OCI-M2 (cell line): ENCODE measurements around the gene IL1RAPL2.
"Not testable (repeated sequence)": the region's sequence is repeated elsewhere in the genome, so short reads cannot be mapped to it uniquely, and the experiment has no call there.

Experiments
- DNase-seq: peaks from one replicate; lab custom pipeline; 2025; ENCODE audit not compliant: unreplicated experiment; lab: John Stamatoyannopoulos, UW

IL1RAPL2 gene

DNA sequence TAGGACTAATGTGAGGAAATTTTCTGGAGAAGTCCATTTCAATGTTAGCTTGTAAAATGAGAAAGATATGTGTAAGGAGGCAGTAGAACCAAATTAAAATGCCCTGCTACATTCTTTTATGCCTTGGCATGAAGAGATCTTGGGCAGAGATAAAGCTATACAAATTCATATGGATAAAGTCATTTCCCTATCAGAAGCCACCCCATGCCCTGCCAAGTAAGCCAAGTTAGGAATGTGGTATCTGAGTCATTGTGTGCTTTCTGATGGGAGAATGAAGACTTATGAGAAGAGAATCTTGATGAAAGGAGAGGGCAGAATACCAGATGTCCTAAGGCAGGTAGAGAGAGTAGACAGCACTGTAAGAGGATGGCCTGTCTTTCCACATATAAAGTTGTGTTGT, 570.8 kb downstream of the IL1RAPL2 start:
- DNase-seq = no peak

GRCh38 chrX:105150036-105150435, 584.0 kb downstream of the IL1RAPL2 start:
- DNase-seq = no peak

DNA sequence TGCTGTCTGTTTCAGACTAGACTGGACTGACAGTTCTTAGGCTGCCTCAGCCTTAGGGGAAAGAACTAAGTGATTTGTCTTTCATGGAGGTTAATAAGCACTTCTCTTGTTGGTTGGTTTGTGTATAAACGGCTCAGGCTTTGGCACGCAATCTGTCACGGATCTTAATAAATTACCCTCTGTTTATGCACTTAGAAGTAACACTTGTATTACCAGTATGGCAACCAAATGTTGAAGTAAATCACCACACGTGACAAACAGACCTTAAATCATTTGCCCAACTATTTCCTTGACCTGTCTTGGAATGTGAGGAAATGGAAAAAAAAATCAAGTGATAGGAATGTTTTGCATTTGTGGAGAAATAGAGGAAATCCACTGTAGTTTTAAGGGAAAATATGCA, 584.6 kb downstream of the IL1RAPL2 start:
- no peak for DNase-seq

GRCh38 chrX:105167233-105167632, 601.2 kb downstream of the IL1RAPL2 start:
- no peak for DNase-seq

DNA sequence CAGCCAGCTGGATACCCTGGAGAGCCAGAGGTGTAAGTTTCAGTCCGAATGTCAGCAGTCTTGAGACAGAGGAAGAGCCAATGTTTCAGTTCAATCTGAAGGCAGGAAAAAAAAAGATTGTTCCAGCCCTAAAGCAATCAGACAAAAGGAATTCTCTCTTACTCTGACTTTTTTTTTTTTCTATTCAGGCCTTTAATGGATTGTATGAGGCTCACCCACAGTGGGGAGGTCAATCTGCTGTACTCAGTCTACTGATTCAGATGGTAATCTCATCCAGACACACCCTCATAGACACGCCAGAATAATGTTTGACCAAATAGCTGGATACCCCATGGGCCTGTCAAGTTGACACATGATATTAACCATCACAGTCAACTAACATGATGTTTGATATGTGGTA, 602.6 kb downstream of the IL1RAPL2 start:
- DNase-seq = no peak

DNA sequence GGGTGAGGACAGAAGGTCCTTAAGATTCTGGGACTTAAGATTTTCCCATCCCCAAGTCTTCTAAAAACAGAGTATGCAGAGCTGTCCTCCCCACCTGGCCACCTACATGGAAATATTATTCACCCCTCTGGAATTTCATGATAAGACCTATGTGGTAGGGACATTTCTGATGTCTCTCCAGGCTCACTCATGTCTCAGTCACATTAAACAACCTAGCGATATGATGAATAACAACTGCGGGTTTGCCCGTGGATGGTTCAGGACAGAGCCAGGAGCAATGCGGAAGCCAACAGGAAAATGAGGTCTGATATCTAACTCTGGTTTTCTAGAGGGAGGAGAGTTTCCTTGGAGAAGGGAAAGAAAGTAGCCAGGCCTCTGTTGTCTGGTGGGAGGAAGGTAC, 607.1 kb downstream of the IL1RAPL2 start:
- DNase-seq = no peak

- DNase-seq = no peak
Observed at GRCh38 chrX:105179644-105180043, 613.6 kb downstream of the IL1RAPL2 start.

DNA sequence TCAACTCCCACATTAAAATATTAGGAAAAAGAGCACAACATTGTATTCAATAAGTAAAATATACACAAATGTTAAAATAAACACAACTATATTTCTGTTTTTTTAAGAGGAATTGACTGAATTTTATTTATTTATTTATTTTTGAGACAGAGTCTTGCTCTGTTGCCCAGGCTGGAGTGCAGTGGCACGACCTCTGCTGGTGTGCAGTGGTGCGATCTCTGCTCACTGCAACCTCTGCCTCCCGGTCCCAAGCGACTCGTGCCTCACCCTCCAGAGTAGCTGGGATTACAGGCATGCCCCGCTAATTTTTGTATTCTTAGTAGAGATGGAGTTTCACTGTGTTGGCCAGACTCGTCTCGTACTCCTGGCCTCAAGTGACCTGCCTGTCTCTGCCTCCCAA, 623.1 kb downstream of the IL1RAPL2 start:
- DNase-seq = no peak

DNA sequence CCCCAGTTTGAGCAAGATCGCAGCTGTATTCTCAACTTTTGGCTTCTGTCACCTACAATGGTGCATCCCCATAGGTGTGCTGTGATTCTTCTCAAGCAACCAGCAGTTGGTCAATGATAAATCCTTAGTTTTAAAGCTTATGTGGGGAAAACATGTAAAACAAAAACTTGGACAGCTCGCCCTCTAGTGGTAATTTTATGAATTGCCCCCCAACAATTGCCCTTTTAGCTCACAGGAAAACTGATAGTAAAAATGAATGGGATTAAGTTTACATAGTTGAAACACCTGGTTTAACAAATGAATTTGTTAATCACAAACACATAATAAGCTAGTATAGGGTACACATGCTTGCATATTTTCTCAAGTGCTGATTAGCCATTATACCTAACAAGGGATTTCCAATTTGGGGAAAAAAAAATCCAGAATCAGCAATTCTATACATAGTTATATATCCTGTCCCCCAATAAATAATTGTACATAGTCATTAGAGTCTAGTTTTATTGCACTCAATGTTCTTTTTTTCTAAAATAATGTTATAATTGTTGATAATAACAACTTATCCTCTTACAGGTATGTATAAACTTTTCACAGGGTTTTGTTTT, 624.4 kb downstream of the IL1RAPL2 start:
- DNase-seq = no peak

DNA sequence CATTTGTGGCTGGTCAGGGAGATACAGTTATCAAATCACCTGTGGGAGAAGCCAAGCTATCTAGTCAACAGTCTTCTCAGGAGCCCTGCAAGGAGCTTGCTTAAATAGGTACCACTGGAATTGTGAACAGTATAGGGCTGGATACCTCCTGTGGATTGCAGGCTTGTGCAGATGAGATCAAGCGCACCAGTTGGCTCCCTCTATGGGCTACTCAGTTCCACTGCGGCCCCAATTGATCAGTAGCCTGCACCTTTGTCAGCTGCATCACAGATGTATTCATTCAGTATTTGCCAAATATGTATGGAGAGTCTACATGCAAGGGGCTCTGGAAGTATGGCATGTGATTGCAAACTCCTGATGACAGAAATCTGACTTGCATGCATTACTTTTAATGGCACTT, 625.9 kb downstream of the IL1RAPL2 start:
- DNase-seq = no peak

- DNase-seq = no peak
Observed at GRCh38 chrX:105209406-105209805, 643.4 kb downstream of the IL1RAPL2 start.

DNA sequence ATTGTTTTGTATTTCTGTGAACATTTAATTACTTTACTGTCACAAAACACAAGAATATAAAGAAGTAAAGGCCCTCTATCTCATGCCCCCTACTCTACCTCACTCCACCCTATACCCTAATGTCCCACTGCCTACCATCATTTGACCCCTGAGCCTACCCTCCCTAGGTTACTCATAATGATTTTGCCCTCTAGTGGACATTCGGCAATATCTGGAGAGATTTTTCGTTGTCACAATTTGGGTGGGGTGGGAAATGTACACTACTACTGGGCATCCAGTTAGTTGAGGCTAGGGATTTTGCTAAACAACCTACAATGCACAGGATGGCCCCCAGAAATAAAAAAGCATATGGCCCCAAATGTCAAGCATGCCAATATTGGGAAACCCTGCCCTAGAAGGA, 644.3 kb downstream of the IL1RAPL2 start:
- no peak for DNase-seq

DNA sequence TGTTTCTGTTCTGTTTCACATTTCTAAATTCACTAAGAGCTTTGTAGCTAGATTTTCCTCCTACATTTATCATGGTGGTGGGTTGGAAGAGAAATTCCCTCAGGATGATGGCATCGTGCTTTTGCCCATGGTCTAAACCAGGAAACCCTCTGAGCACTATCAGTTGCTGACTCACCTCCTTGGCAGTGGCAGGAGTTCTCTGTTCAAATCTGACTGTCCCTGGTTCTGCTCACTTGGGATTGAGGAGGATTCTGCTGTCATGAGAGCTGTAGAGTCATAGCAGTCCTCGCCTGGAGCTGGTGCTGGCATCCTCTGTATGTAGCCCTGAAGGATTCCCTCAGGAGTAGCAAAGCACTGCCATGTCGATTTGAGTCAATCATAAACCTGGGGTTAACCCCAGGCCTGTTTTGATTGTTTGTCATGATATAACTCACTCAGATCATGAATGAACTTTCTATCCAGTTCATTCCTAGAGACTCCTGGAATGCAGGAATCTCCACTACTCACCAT, 645.1 kb downstream of the IL1RAPL2 start:
- DNase-seq = no peak

DNA sequence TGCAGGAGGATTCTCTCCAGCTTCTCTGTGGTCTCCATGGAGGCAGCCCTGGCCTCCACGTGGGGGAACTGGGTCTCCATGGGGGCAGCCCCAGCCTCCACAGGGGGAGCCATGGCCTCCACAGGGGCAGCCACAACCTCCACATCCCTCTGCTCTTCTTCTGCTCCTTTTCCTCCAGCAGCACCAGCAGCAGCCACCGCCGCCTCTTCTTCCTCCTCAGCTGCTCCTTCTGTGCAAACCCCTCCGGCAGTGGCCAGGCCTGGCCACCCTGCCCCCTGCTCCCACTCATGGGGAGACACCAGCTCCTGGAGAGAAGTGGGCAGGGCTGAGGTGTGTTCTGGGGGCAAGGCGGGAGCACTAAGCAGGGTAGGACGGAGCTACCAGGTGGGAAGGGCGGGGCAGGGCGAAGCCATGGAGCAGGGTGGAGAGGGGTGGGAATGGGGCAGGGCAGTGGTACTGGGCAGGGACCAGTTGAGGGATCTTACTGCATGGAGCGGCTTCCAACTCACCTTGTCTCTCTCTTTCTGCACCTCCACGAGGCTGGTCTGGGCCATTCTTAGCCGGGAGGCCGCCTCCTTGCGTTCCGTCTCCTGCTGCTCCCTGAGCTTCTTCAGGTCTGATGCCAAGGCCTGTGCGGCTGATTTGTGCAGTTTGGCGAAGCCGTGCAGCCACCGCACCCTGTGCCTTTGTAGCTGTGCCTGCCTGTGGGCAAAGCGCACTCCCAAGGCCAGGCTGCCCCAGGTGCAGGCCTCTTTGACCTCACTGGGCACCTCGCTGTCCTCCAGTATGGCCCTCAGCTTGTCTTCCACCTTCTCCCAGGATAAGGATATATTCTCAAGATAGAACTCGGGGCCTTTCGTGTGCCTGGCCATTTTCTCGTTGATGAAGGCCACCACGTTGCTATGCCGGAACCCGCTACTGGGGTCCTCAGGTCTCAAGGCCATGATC, 653.7 kb downstream of the IL1RAPL2 start:
- no peak for DNase-seq

DNA sequence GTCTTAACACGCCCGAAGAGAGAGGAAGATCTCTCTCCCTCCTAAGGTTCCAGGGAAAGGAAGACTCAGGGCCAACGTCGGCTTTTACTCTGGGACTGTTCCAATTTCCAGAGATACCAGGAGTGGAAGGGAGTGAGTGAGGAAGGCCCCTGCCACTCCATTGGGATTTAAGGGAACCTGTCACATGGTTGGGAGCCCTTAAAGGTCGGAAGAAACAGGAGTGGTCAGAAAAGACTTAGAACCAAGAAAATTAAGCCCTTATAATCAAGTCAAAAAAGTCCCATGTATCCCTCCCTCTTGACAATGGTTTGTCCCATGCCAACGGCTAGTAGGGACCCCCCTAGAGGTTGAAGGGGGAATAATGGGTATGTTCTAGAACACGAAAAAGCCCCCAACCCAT, 654.6 kb downstream of the IL1RAPL2 start, which contains the start of gene TEX13A:
Gene TEX13A, minus strand, starts transcription at position 59 of the 400 bp plus-strand sequence. CDS start 297 bp downstream, outside the sequence.
- DNase-seq = no peak

- DNase-seq = no peak
Observed at GRCh38 chrX:105221374-105221773, 655.4 kb downstream of the IL1RAPL2 start.

DNA sequence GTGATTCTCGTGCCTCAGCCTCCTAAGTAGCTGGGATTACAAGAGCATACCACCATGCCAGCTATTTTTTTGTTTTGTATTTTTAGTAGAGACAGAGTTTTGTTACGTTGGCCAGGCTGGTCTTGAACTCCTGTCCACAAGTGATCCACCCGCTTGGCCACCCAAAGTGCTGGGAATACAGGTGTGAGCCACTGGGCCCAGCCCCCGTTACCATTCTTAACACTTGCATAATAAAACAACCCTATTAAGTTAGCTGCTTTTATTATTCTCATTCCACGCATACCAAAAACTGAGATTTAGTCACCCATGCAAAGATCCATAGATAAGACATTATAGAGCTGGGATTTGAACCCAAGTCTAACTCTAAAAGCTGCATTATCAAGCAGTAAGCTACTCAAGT, 660.5 kb downstream of the IL1RAPL2 start:
- no peak for DNase-seq

- no peak for DNase-seq
Observed at GRCh38 chrX:105228602-105229001, 662.6 kb downstream of the IL1RAPL2 start.

DNA sequence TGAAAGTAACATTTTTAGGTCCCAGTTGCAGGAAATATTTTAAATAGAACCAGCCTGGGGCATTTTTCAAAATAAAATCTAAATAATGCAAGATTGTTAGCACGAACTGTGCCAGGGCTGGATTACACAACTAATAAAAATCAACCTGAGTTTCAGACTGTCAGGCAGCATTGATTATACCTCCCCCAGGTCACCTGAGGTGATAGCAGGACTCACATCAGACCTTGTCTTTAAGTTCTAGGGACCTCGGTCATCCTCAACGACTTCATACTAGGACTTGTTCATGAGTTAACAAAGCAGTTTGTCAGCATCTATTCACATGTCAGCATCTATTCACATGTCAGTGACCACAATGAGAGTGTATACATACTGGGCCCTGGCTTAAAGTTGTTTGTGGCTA, 663.1 kb downstream of the IL1RAPL2 start:
- DNase-seq = no peak

- not testable (repeated sequence) for DNase-seq
Observed at GRCh38 chrX:105237407-105237806, 671.4 kb downstream of the IL1RAPL2 start.

GRCh38 chrX:105241056-105241455, 675.1 kb downstream of the IL1RAPL2 start:
- DNase-seq = no peak
